Vagina (tissue), 2 donors: Measurements from ENCODE around the gene ADARB2. TPM values are rescaled to one million over a fixed set of nuclear protein-coding genes. Genes with fewer than 3 reads are reported as not detected.

ENCODE experiments used
- DNase-seq, 2 donors: peaks; one replicate each; pipeline ENCODE4 v3.0.0-alpha.2; 2017; ENCODE audit errors: extremely low spot score in 2 of 2
- H3K27ac ChIP-seq: fragments of 200-600 bp; sonication (generic); one replicate; pipeline ENCODE4 v1.5.1; 2019
- H3K27me3 ChIP-seq: fragments of 200-600 bp; sonication (generic); one replicate; pipeline ENCODE4 v1.5.1; 2019
- H3K36me3 ChIP-seq, 2 donors: fragments of 200-600 bp; sonication (generic); one replicate each; pipeline ENCODE4 v1.5.1; 2017 to 2019
- H3K4me1 ChIP-seq: fragments of 200-600 bp; sonication (generic); one replicate; pipeline ENCODE4 v1.5.1; 2019
- H3K4me3 ChIP-seq, 2 donors: fragments of 200-600 bp; sonication (generic); 1 replicate in 1 of 2; 2 replicates in 1 of 2; pipeline ENCODE4 v1.5.1; 2016 to 2019
- H3K9me3 ChIP-seq: fragments of 200-600 bp; sonication (generic); one replicate; pipeline ENCODE4 v1.5.1; 2019
- CTCF ChIP-seq, 3 experiments: fragments of 450-650 bp in 2 of 3; fragments of 200-600 bp in 1 of 3; sonication (generic) in 1 of 3; IDR thresholded peaks; one replicate each; pipeline ENCODE4 v1.5.1; 2017 to 2019; ENCODE audit warnings: antibody characterized with exemption in 3 of 3, mild to moderate bottlenecking in 2 of 3, moderate library complexity in 2 of 3
- POLR2A ChIP-seq, 2 donors: fragments of 450-650 bp; IDR thresholded peaks; one replicate each; pipeline ENCODE4 v1.6.1; 2017; ENCODE audit warnings: antibody characterized with exemption in 2 of 2, mild to moderate bottlenecking in 2 of 2, moderate library complexity in 2 of 2
- POLR2AphosphoS5 ChIP-seq, 2 donors: sonication (generic); formaldehyde crosslinking; IDR thresholded peaks; one replicate each; pipeline ENCODE4 v1.9.0; 2017; ENCODE audit warnings: antibody characterized with exemption in 2 of 2, mild to moderate bottlenecking in 2 of 2, low read depth in 1 of 2; ENCODE audit not compliant: insufficient read depth in 1 of 2
- intact Hi-C: fragments of 100-400 bp; cut with DNase I; formaldehyde crosslinking; loops from one replicate; pipeline ENCODE4 v1.15.1; 2023
- total RNA-seq: library from RNA; depleted of rRNA; stranded (reverse); fragments of >200 nt; gene quantifications from one replicate; pipeline ENCODE4 v1.2.3, GENCODE V29; 2016

ADARB2 gene
- total RNA-seq, 1 donor from 2014 or later: 3.4 TPM

DNA sequence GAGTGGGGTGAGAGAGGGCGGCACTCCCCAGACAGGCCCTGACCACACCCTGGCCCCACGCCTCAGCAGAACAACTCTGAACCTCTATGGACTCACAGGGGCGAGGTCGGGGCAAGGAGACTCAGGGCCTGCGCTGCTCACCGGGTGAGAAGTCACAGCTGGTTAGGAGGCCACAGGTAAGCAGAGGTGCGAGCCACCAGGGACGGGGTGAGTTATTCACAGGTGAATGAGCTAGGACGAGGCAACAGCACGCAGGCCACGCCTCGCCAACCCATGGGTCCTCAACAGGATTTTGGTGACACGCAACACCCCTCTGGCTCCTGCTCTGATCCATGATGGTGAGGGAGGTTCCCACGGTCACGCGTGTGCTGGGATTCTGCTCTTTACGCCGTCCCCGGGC lies 202.5 kb downstream of the ADARB2 start:
- no peak for DNase-seq
- H3K4me3 ChIP-seq: no peak overlapping the region
- intact Hi-C loops: no loop called here
- no peak for TF ChIP-seq POLR2A (IDR thresholded peaks at IDR 0.05)
- no peak for TF ChIP-seq POLR2AphosphoS5 (IDR thresholded peaks at IDR 0.05; ENCODE audit: insufficient read depth in 1 of 2, low read depth in 1 of 2)
- no peak for TF ChIP-seq CTCF (IDR thresholded peaks at IDR 0.05)
- no peaks in the 10 kb centered on the region for H3K9me3 ChIP-seq
- no peak overlapping the region for H3K27ac ChIP-seq
- H3K4me1 ChIP-seq: no peaks in the 10 kb centered on the region
- no peaks in the 10 kb centered on the region for H3K27me3 ChIP-seq
- no peaks in the 10 kb centered on the region for H3K36me3 ChIP-seq

GRCh38 chr10:1532636-1533035 lies 204.7 kb downstream of the ADARB2 start:
- H3K4me3 ChIP-seq: no peak overlapping the region
- H3K27me3 ChIP-seq: no peaks in the 10 kb centered on the region
- TF ChIP-seq POLR2AphosphoS5 (IDR thresholded peaks at IDR 0.05; ENCODE audit: insufficient read depth in 1 of 2, low read depth in 1 of 2) (no peak), POLR2A (IDR thresholded peaks at IDR 0.05) (no peak), CTCF (IDR thresholded peaks at IDR 0.05) (no peak)
- intact Hi-C loops: no loop called here
- H3K36me3 ChIP-seq: no peaks in the 10 kb centered on the region
- no peaks in the 10 kb centered on the region for H3K9me3 ChIP-seq
- no peaks in the 10 kb centered on the region for H3K4me1 ChIP-seq
- no peak for DNase-seq
- H3K27ac ChIP-seq: no peak overlapping the region

DNA sequence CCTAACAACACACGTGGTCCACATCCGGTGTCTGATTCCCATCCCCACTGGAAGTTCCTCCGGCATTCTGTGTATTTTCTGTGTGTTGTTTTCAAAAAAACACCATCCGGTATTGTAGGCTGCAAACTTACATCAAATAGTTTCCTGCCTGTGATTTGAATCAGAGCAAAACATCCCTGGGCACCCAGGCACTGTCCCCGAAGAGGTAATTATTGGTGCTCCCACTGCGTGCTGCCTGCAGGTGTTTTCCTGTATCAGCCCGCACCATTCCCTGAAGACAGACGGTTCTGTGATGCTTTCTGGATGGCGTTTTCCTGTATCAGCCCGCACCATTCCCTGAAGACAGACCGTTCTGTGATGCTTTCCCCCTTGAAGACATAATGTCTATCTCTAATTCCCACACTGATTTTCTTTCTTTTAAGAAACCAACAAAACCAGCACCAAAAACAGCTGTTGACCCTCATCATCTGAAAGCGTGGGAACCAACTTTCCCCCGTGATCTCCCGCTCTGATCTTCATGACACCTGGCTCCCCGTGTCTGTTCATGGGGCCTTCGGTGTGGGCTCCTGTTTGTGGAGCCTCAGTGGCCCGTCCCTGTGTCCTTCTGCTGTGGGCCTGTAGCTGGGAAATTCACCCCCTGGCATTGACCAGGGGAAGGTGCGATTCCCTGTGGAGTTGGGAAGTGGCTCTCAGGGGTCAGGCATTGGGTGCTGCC lies 205.3 kb downstream of the ADARB2 start:
- H3K4me1 ChIP-seq: no peaks in the 10 kb centered on the region
- TF ChIP-seq POLR2A (IDR thresholded peaks at IDR 0.05) (no peak), POLR2AphosphoS5 (IDR thresholded peaks at IDR 0.05; ENCODE audit: insufficient read depth in 1 of 2, low read depth in 1 of 2) (no peak), CTCF (IDR thresholded peaks at IDR 0.05) (no peak)
- no peaks in the 10 kb centered on the region for H3K9me3 ChIP-seq
- no peak overlapping the region for H3K4me3 ChIP-seq
- H3K27me3 ChIP-seq: no peaks in the 10 kb centered on the region
- H3K36me3 ChIP-seq: no peaks in the 10 kb centered on the region
- intact Hi-C loops: no loop called here
- DNase-seq: no peak
- H3K27ac ChIP-seq: no peak overlapping the region

- intact Hi-C loops: no loop called here
- DNase-seq: no peak
- TF ChIP-seq POLR2AphosphoS5 (IDR thresholded peaks at IDR 0.05; ENCODE audit: insufficient read depth in 1 of 2, low read depth in 1 of 2) (no peak), POLR2A (IDR thresholded peaks at IDR 0.05) (no peak)
Measured at GRCh38 chr10:1530871-1531517, 206.3 kb downstream of the ADARB2 start.

DNA sequence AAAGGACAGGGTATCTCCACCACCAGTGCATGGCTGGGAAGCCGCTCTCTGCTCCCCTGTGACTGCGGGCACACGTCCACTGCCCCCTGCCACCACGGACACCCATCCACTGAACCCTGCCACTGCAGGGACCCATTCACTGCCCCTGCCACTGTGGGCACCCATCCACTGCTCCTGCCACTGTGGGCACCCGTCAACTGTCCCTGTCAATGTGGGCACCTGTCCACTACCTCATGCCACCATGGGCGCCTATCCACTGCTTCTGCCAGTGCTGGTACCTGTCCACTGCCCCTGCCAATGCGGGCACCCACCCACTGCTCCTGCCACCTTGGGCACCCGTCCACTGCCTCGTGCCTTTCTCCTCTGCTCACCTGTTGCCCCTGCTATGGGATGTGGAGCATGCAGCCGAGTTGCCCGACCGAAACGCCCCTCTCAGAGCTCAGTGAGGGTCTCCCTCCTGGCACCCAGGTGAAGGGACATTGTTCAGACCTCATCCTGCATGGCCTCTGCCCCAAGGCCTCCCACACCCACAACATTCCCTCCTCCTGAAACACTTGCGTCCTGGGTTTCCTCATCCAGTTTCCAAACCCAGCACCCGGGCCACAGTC lies 207.4 kb downstream of the ADARB2 start:
- H3K36me3 ChIP-seq: no peaks in the 10 kb centered on the region
- no peak for TF ChIP-seq POLR2AphosphoS5 (IDR thresholded peaks at IDR 0.05; ENCODE audit: insufficient read depth in 1 of 2, low read depth in 1 of 2)
- no peak for TF ChIP-seq POLR2A (IDR thresholded peaks at IDR 0.05)
- TF ChIP-seq CTCF (IDR thresholded peaks at IDR 0.05): no peak
- no peak overlapping the region for H3K4me3 ChIP-seq
- H3K27me3 ChIP-seq: no peaks in the 10 kb centered on the region
- intact Hi-C loops: no loop called here
- no peak overlapping the region for H3K27ac ChIP-seq
- H3K9me3 ChIP-seq: no peaks in the 10 kb centered on the region
- no peak for DNase-seq
- H3K4me1 ChIP-seq: no peaks in the 10 kb centered on the region

More at GRCh38 chr10:1530871-1531517, 206.3 kb downstream of the ADARB2 start:
- H3K4me1 ChIP-seq: no peaks in the 10 kb centered on the region
- H3K27ac ChIP-seq: no peak overlapping the region
- H3K36me3 ChIP-seq: no peaks in the 10 kb centered on the region
- H3K4me3 ChIP-seq: no peak overlapping the region
- H3K27me3 ChIP-seq: no peaks in the 10 kb centered on the region
- H3K9me3 ChIP-seq: no peaks in the 10 kb centered on the region
